H9 (cell line): ENCODE data around the gene TMEM217. TPM values are rescaled to one million over a fixed set of nuclear protein-coding genes. Genes with fewer than 3 reads are reported as not detected.
A peak's percentile ranks its signal among the peaks of the same experiment; 100 is the strongest.

Experiments used
- DNase-seq: peaks from one replicate; pipeline ENCODE4 v3.0.0-alpha.2; 2017
- H2AFZ ChIP-seq: one replicate; pipeline ENCODE4 v1.6.1; 2013; ENCODE audit warnings: mild to moderate bottlenecking, low read length, control low read depth, moderate library complexity
- H2AK5ac ChIP-seq: 2 replicates; pipeline ENCODE4 v1.6.1; 2013; ENCODE audit warnings: low read length, control low read depth, mixed read lengths; ENCODE audit not compliant: insufficient read length
- H2BK120ac ChIP-seq: one replicate; pipeline ENCODE4 v1.6.1; 2013; ENCODE audit warnings: low read depth, mild to moderate bottlenecking, low read length, control low read depth, inconsistent platforms; ENCODE audit not compliant: poor library complexity, severe bottlenecking
- H2BK12ac ChIP-seq: 2 replicates; pipeline ENCODE4 v1.6.1; 2013; ENCODE audit warnings: low read length, control low read depth, mixed read lengths, low read depth; ENCODE audit not compliant: insufficient read length
- H2BK15ac ChIP-seq: 2 replicates; pipeline ENCODE4 v1.6.1; 2013; ENCODE audit warnings: low read depth, low read length, control low read depth
- H2BK20ac ChIP-seq: one replicate; pipeline ENCODE4 v1.6.1; 2013; ENCODE audit warnings: low read depth, mild to moderate bottlenecking, low read length, control low read depth, inconsistent platforms; ENCODE audit not compliant: poor library complexity, severe bottlenecking
- H2BK5ac ChIP-seq: 2 replicates; pipeline ENCODE4 v1.6.1; 2013; ENCODE audit warnings: low read length, control low read depth, mixed read lengths; ENCODE audit not compliant: insufficient read length
- H3K14ac ChIP-seq: 2 replicates; pipeline ENCODE4 v1.6.1; 2013; ENCODE audit warnings: low read length, control low read depth; ENCODE audit not compliant: insufficient read depth
- H3K18ac ChIP-seq: 2 replicates; pipeline ENCODE4 v1.6.1; 2013; ENCODE audit warnings: low read depth, mild to moderate bottlenecking, mixed read lengths, low read length, control low read depth; ENCODE audit not compliant: insufficient read length
- H3K23ac ChIP-seq: 2 replicates; pipeline ENCODE4 v1.6.1; 2013; ENCODE audit warnings: low read length, control low read depth, mixed read lengths, low read depth; ENCODE audit not compliant: insufficient read length
- H3K23me2 ChIP-seq: 2 replicates; pipeline ENCODE4 v1.6.1; 2013; ENCODE audit warnings: low read depth, mild to moderate bottlenecking, mixed read lengths, low read length, control low read depth; ENCODE audit not compliant: insufficient read length, poor library complexity, severe bottlenecking
- H3K27ac ChIP-seq: 2 replicates; pipeline ENCODE4 v1.5.1; 2013; ENCODE audit warnings: low read length, control low read depth, mixed read lengths, low read depth; ENCODE audit not compliant: insufficient read length
- H3K27me3 ChIP-seq: 2 replicates; pipeline ENCODE4 v1.6.1; 2013; ENCODE audit warnings: low read length, control low read depth, inconsistent platforms; ENCODE audit not compliant: insufficient read depth
- H3K4ac ChIP-seq: 2 replicates; pipeline ENCODE4 v1.6.1; 2013; ENCODE audit warnings: low read depth, mild to moderate bottlenecking, control low read depth, inconsistent platforms, low read length, moderate library complexity
- H3K4me1 ChIP-seq: 2 replicates; pipeline ENCODE4 v1.6.1; 2013; ENCODE audit warnings: low read length, control low read depth, inconsistent platforms; ENCODE audit not compliant: insufficient read depth
- H3K4me2 ChIP-seq: 2 replicates; pipeline ENCODE4 v1.6.1; 2013; ENCODE audit warnings: low read length, control low read depth, mixed read lengths; ENCODE audit not compliant: insufficient read length, insufficient read depth
- H3K56ac ChIP-seq: 2 replicates; pipeline ENCODE4 v1.6.1; 2013; ENCODE audit warnings: low read depth, mild to moderate bottlenecking, mixed read lengths, low read length, control low read depth; ENCODE audit not compliant: insufficient read length
- H3K79me1 ChIP-seq: 2 replicates; pipeline ENCODE4 v1.6.1; 2013; ENCODE audit warnings: low read depth, mild to moderate bottlenecking, moderate library complexity, low read length, control low read depth, inconsistent platforms; ENCODE audit not compliant: insufficient read depth, poor library complexity, severe bottlenecking
- H3K79me2 ChIP-seq: 2 replicates; pipeline ENCODE4 v1.6.1; 2013; ENCODE audit warnings: low read length, control low read depth, inconsistent platforms; ENCODE audit not compliant: insufficient read depth
- H3K9ac ChIP-seq: 2 replicates; pipeline ENCODE4 v1.6.1; 2013; ENCODE audit warnings: low read length, control low read depth, mixed read lengths; ENCODE audit not compliant: insufficient read length; ENCODE audit errors: extremely low read depth
- H3K9me3 ChIP-seq: one replicate; pipeline ENCODE4 v1.6.1; 2013; ENCODE audit warnings: low read depth, low read length, inconsistent platforms; ENCODE audit not compliant: control insufficient read depth
- H3T11ph ChIP-seq: one replicate; pipeline ENCODE4 v1.6.1; 2013; ENCODE audit warnings: mild to moderate bottlenecking, low read length, control low read depth, inconsistent platforms
- H4K20me1 ChIP-seq: one replicate; pipeline ENCODE4 v1.6.1; 2013; ENCODE audit not compliant: control insufficient read depth, insufficient read length, insufficient read depth
- H4K5ac ChIP-seq: 2 replicates; pipeline ENCODE4 v1.6.1; 2013; ENCODE audit warnings: low read depth, mild to moderate bottlenecking, mixed read lengths, low read length, control low read depth; ENCODE audit not compliant: insufficient read length
- H4K8ac ChIP-seq: replicated peaks from 2 replicates; pipeline ENCODE4 v1.6.1; 2013; ENCODE audit warnings: low read length, control low read depth, mixed read lengths, low read depth; ENCODE audit not compliant: insufficient read length
- H4K91ac ChIP-seq: 2 replicates; pipeline ENCODE4 v1.6.1; 2013; ENCODE audit warnings: low read depth, mild to moderate bottlenecking, moderate library complexity, mixed read lengths, low read length, control low read depth; ENCODE audit not compliant: insufficient read length
- H3K27ac Mint-ChIP-seq, 3 experiments: 2 replicates in 2 of 3; 3 replicates in 1 of 3; pipeline ENCODE4 v1.8.0; 2020 to 2021; ENCODE audit warnings: mixed read lengths in 3 of 3, mild to moderate bottlenecking in 1 of 3, moderate library complexity in 1 of 3
- H3K27me3 Mint-ChIP-seq: 2 replicates; pipeline ENCODE4 v1.8.0; 2021; ENCODE audit warnings: low read depth, mild to moderate bottlenecking, moderate library complexity, mixed read lengths
- H3K36me3 Mint-ChIP-seq, 3 experiments: 2 replicates in 2 of 3; 3 replicates in 1 of 3; pipeline ENCODE4 v1.8.0; 2020 to 2021; ENCODE audit warnings: low read depth in 3 of 3, mixed read lengths in 3 of 3; ENCODE audit not compliant: insufficient read depth in 1 of 3
- H3K4me1 Mint-ChIP-seq, 2 experiments: 2 replicates each; pipeline ENCODE4 v1.8.0; 2020; ENCODE audit warnings: mixed read lengths in 2 of 2
- H3K4me3 Mint-ChIP-seq, 2 experiments: 2 replicates in 1 of 2; 3 replicates in 1 of 2; pipeline ENCODE4 v1.8.0; 2020 to 2021; ENCODE audit warnings: mild to moderate bottlenecking in 2 of 2, mixed read lengths in 2 of 2, moderate library complexity in 1 of 2
- H3K9me3 Mint-ChIP-seq, 2 experiments: 2 replicates in 1 of 2; 3 replicates in 1 of 2; pipeline ENCODE4 v1.8.0; 2020; ENCODE audit warnings: mild to moderate bottlenecking in 2 of 2, mixed read lengths in 2 of 2, moderate library complexity in 1 of 2
- CTCF ChIP-seq: fragments of 200-600 bp; sonication (generic); conservative IDR thresholded peaks from 3 replicates; pipeline ENCODE4 v1.8.0; 2021; ENCODE audit warnings: antibody characterized with exemption, mild to moderate bottlenecking
- WGBS: extraction: QIAGEN DNeasy Blood & Tissue Kit; methylation state at CpG from one replicate; pipeline ENCODE4 v1.1.7; 2013; ENCODE audit warnings: missing lambda C conversion rate, low lambda C conversion rate, mixed read lengths; ENCODE audit not compliant: insufficient read length; ENCODE audit errors: extremely low coverage; 5-methylcytosine and 5-hydroxymethylcytosine counted together
- total RNA-seq: library from RNA; stranded (reverse); gene quantifications from 2 replicates; pipeline ENCODE4 v1.2.1, GENCODE V29; 2021

The TMEM217 gene
- total RNA-seq, 1 experiment from 2014 or later, result 1.1 TPM

GRCh38 chr6:37305841-37306425, 48.0 kb upstream of the TMEM217 start:
- Mint-ChIP-seq H3K27ac (peak overlapping the region in 1 of 3 experiments; percentile 85; a peak in 2 of 7 replicates), H3K36me3 (peaks cover 1 to 27% (median 12%) of the 10 kb centered on the region in 3 experiments; a peak in 4 of 7 replicates), H3K4me1 (no peaks in the 10 kb centered on the region), H3K9me3 (no peaks in the 10 kb centered on the region; a peak in 1 of 5 replicates), H3K27me3 (no peaks in the 10 kb centered on the region), H3K4me3 (no peak overlapping the region)
- no peaks in the 10 kb centered on the region for H3K79me1 ChIP-seq
- no peak overlapping the region for H3K56ac ChIP-seq
- H3K4me2 ChIP-seq, result no peak overlapping the region
- no peak overlapping the region for H2BK15ac ChIP-seq
- DNase-seq, result no peak
- H4K5ac ChIP-seq, result no peak overlapping the region
- H3K14ac ChIP-seq, result no peak overlapping the region; the same call in 1 of the 2 replicates
- no peak for TF ChIP-seq CTCF
- H3K27ac ChIP-seq, result no peak overlapping the region
- no peaks in the 10 kb centered on the region for H3K79me2 ChIP-seq
- no peak overlapping the region for H3T11ph ChIP-seq
- H3K4me1 ChIP-seq, result no peaks in the 10 kb centered on the region
- H3K23ac ChIP-seq, result no peak overlapping the region
- H2AK5ac ChIP-seq, result no peak overlapping the region
- H2BK5ac ChIP-seq, result no peak overlapping the region
- H2AFZ ChIP-seq, result no peak overlapping the region
- H4K8ac ChIP-seq, result no peak overlapping the region
- no peak overlapping the region for H2BK12ac ChIP-seq
- H4K20me1 ChIP-seq, result no peaks in the 10 kb centered on the region
- no peaks in the 10 kb centered on the region for H3K23me2 ChIP-seq
- no peak overlapping the region for H2BK20ac ChIP-seq
- H2BK120ac ChIP-seq, result no peak overlapping the region
- H3K27me3 ChIP-seq, result no peaks in the 10 kb centered on the region
- H3K18ac ChIP-seq, result no peak overlapping the region
- H4K91ac ChIP-seq, result no peak overlapping the region
- no peak overlapping the region for H3K9ac ChIP-seq
- WGBS, result no CpG with 5 or more reads among the region's 4 CpGs
- no peak overlapping the region for H3K4ac ChIP-seq
- no peaks in the 10 kb centered on the region for H3K9me3 ChIP-seq
